Activated CD8-positive, alpha-beta memory T cell treated with anti-CD3 and anti-CD28 coated beads, Interleukin-2, amount 10 ng/mL, durations not matched to agents 7 days and 5 days (primary cell): ENCODE data around the gene OR10C1. TPM values are rescaled to one million over a fixed set of nuclear protein-coding genes. Genes with fewer than 3 reads are reported as not detected.
"Not testable (repeated sequence)": the region's sequence is repeated elsewhere in the genome, so short reads cannot be mapped to it uniquely, and the experiment has no call there.

Experiments used
- ATAC-seq: fragments of 150-1000 bp; cut with Tn5 transposase; one replicate; pipeline ENCODE4 v1.10.0; 2021; ENCODE audit warnings: moderate library complexity
- CTCF ChIA-PET: fragments of 350-600 bp; sonication (Branson Sonifier 250); formaldehyde crosslinking; loops from one replicate; lab custom pipeline; 2021; ENCODE audit warnings: antibody characterized with exemption; lab: Charles Lee
- DNase-seq: peaks from one replicate; pipeline ENCODE4 v3.0.0-alpha.2; 2020
- H3K27ac Mint-ChIP-seq: one replicate; pipeline ENCODE4 v1.8.0; 2021; ENCODE audit warnings: mild to moderate bottlenecking, mixed read lengths
- H3K27me3 Mint-ChIP-seq: one replicate; pipeline ENCODE4 v1.8.0; 2021; ENCODE audit warnings: mixed read lengths
- H3K36me3 Mint-ChIP-seq: one replicate; pipeline ENCODE4 v1.8.0; 2021; ENCODE audit warnings: mild to moderate bottlenecking, mixed read lengths
- H3K4me1 Mint-ChIP-seq: one replicate; pipeline ENCODE4 v1.8.0; 2021; ENCODE audit warnings: mixed read lengths
- H3K4me3 Mint-ChIP-seq: one replicate; pipeline ENCODE4 v1.8.0; 2021; ENCODE audit warnings: mild to moderate bottlenecking, moderate library complexity, mixed read lengths
- H3K9me3 Mint-ChIP-seq: one replicate; pipeline ENCODE4 v1.8.0; 2022; ENCODE audit warnings: low read depth, mixed read lengths
- total RNA-seq, 2 experiments: library from RNA; stranded (reverse); gene quantifications; one replicate each; pipeline ENCODE4 v1.2.3, GENCODE V29; 2021

The OR10C1 gene, protein sequence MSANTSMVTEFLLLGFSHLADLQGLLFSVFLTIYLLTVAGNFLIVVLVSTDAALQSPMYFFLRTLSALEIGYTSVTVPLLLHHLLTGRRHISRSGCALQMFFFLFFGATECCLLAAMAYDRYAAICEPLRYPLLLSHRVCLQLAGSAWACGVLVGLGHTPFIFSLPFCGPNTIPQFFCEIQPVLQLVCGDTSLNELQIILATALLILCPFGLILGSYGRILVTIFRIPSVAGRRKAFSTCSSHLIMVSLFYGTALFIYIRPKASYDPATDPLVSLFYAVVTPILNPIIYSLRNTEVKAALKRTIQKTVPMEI
- total RNA-seq = not detected

DNA sequence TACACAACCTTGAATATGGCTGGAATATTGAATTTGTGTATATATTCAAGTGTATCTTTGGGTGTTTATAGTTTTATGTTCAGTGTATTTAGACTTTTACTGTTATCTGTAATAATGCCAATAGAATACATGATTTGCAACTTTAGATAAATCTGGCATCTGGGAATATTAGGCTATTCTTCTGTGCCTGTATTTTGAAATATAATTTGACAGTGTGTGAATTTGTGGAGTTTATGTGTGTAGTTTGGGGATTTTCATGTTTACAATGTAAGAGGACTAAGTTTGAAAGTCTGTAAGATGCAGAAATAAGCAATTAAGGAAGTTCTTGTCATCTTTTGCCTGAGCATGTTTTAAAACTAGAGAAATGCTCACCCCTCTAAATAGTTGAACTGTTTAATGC is at the start of gene OR10C1:
Gene OR10C1, plus strand, starts transcription at position 301 of the 400 bp plus-strand sequence. CDS start 710 bp downstream, outside the sequence.
- peaks cover 35% of the 10 kb centered on the region for H3K27me3 Mint-ChIP-seq
- H3K9me3 Mint-ChIP-seq = no peaks in the 10 kb centered on the region
- no peak within 1 kb of the TSS for H3K27ac Mint-ChIP-seq
- DNase-seq = no peak
- ATAC-seq = no peak
- CTCF ChIA-PET = interaction anchor here (0.6 kb wide), 1 partner anchor 214 kb away, joined by 3 read pairs; no protein-coding TSS in a partner anchor
- H3K4me3 Mint-ChIP-seq = no peak within 1 kb of the TSS
- H3K36me3 Mint-ChIP-seq = no peaks in the 10 kb centered on the region
- no peaks in the 10 kb centered on the region for H3K4me1 Mint-ChIP-seq

DNA sequence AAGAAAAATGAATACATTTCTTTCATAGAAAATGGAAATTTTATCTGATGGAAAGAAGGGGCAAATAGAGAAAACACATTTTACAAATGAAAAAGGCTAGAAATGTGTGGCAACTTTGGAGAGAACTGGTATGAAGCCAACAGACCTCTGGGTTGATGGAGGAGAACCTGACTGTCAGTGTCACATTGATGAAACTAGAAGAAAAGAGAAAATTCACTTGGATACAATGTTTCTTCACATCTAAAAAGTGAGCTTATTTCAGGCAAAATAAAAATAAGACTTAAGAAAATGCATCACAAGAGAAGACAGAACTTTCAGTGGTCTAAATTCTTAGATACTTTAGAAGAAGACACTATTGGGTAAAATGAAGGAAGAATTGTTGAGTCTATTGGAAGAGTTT is 43.8 kb upstream of the OR10C1 start, which contains the start of gene OR12D2:
Gene OR12D2, plus strand, starts transcription at position 301 of the 400 bp plus-strand sequence. CDS start 1,069 bp downstream, outside the sequence.
- H3K4me3 Mint-ChIP-seq = no peak within 1 kb of the TSS
- ATAC-seq = no peak
- H3K27ac Mint-ChIP-seq = no peak within 1 kb of the TSS
- no peak for DNase-seq
- no peaks in the 10 kb centered on the region for H3K9me3 Mint-ChIP-seq
- CTCF ChIA-PET = no interaction called here
- H3K4me1 Mint-ChIP-seq = no peaks in the 10 kb centered on the region
- peaks cover 25% of the 10 kb centered on the region for H3K27me3 Mint-ChIP-seq
- no peaks in the 10 kb centered on the region for H3K36me3 Mint-ChIP-seq

DNA sequence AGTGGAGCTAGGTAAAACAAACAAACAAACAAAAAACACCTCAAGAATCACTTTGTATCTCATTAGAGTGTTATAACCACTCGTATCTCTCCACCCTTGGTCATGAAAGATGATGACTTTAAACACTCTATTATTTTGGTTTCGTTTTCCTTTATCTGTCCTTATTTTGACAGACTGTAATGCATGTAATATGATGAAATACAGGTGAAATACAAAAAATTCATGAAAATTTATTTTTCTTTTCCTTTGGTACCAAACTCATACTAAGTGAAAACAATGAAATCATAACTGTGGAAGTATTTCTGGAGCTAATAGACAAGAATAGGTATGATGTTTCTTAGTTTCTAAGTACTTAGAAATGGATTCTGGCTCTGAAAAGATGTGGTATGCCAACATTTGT is 39.6 kb upstream of the OR10C1 start:
- Mint-ChIP-seq H3K27ac (no peak overlapping the region), H3K36me3 (no peaks in the 10 kb centered on the region), H3K9me3 (no peaks in the 10 kb centered on the region), H3K4me1 (no peaks in the 10 kb centered on the region), H3K27me3 (peaks cover 28% of the 10 kb centered on the region), H3K4me3 (no peak overlapping the region)
- CTCF ChIA-PET = no interaction called here
- DNase-seq (no peak), ATAC-seq (no peak)

DNA sequence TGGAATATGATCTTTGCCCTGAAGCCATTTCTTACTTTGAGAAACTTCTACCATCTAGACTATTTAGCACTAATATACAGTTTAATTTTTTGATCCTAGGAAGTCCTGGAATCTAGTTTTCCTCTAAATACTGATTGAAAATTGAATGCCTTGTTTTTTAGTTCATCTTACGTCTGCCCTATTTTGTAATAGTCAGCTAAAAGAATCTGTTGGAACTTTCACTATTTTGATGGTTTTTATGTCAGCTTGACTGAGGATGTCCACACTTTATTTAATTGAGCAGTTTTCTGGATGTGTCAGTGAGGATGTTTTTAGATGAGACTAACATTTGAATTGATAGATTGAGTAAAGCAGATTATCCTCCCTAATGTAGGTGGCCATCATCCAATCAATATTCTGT is 35.3 kb upstream of the OR10C1 start:
- DNase-seq = no peak
- no peaks in the 10 kb centered on the region for H3K4me1 Mint-ChIP-seq
- no peak overlapping the region for H3K27ac Mint-ChIP-seq
- ATAC-seq = no peak
- H3K9me3 Mint-ChIP-seq = no peaks in the 10 kb centered on the region
- peaks cover 12% of the 10 kb centered on the region for H3K27me3 Mint-ChIP-seq
- H3K4me3 Mint-ChIP-seq = no peak overlapping the region
- CTCF ChIA-PET = no interaction called here
- H3K36me3 Mint-ChIP-seq = no peaks in the 10 kb centered on the region

DNA sequence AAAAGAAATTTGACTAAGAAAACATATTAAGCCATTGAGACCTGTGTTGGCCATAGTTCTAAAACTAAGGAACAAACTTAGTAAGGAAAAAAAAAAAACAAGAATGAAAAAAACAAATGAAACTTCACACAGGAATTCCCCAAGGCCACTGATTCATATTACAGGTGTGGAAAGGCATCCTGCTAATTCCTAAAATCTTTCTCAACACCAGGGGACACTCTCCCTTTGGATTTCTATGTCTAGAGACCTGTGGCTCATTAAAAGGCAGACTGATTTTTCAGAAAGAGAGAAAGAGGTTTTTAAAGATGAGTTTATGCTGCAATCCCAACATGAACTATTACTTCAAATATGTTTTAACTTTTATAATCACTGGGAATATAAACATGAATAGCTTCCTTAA is 24.5 kb upstream of the OR10C1 start, which contains the start of gene OR12D1:
Gene OR12D1, plus strand, starts transcription at position 341 of the 400 bp plus-strand sequence.
- DNase-seq (no peak), ATAC-seq (no peak)
- Mint-ChIP-seq H3K27ac (no peak within 1 kb of the TSS), H3K9me3 (peaks cover 2% of the 10 kb centered on the region), H3K4me1 (no peaks in the 10 kb centered on the region), H3K27me3 (peaks cover 47% of the 10 kb centered on the region), H3K4me3 (no peak within 1 kb of the TSS), H3K36me3 (no peaks in the 10 kb centered on the region)
- CTCF ChIA-PET = no interaction called here

DNA sequence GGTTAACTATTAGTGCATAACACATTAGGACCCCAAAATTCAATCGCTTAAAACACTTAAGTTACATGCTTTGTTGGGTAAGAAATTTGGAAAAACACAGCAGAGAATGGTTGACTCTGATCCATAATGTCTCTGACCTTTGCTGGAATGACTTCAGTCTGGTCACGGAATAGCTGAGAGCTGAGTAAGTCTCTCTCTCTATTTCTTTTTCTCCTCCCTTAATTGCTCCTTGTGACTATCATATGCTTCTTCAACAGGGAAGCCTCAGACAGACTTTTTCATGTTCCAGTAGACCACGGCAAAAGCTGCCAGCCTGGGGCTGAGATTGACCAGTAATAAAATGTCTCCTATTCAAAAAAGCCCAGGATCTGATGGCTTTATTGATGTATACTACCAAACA is 19.6 kb upstream of the OR10C1 start:
- no peak for DNase-seq
- peaks cover under 1% of the 10 kb centered on the region for H3K4me1 Mint-ChIP-seq
- CTCF ChIA-PET = no interaction called here
- H3K36me3 Mint-ChIP-seq = no peaks in the 10 kb centered on the region
- H3K27me3 Mint-ChIP-seq = peaks cover 47% of the 10 kb centered on the region
- no peak for ATAC-seq
- no peak overlapping the region for H3K4me3 Mint-ChIP-seq
- H3K27ac Mint-ChIP-seq = no peak overlapping the region
- no peaks in the 10 kb centered on the region for H3K9me3 Mint-ChIP-seq

DNA sequence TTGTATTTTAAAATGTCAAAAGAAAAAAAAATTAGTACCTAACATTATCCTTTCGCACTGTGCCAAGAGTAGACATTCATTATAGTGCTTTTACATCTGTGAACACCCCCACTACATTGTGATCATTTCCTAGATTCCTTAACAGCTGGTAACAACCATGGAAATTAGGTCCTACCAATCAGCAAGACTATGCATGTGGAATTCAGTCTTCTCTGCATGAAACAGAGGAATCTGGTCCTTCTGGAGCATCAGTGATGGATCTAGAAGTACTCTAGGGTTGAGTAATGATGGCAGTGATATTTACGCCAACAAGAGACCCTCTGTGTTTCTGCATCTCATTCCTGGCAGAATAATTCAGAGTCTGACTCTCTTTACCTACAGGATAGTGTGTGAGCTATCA is 14.9 kb upstream of the OR10C1 start:
- ATAC-seq (no peak), DNase-seq (no peak)
- CTCF ChIA-PET = no interaction called here
- Mint-ChIP-seq H3K27me3 (peaks cover 31% of the 10 kb centered on the region), H3K4me3 (no peak overlapping the region), H3K36me3 (no peaks in the 10 kb centered on the region), H3K4me1 (peaks cover 3% of the 10 kb centered on the region), H3K27ac (no peak overlapping the region), H3K9me3 (no peaks in the 10 kb centered on the region)

DNA sequence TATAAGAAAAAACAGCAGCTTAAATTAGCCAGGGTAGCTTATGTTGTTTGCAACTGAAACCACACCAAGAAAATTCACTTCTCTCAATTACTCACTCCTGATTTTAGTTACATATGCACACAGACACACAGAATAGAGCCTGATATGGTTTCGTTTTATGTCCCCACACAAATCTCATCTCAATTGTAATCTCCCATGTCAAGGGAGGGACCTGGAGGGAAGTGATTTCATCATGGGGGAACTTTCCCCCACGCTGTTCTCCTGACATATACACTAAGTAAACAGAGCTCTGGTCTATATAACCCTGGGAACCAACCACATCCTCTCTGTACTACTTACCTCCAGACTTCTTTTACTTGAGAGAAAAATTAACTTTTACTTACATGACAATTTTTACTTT is 14.5 kb upstream of the OR10C1 start:
- CTCF ChIA-PET = no interaction called here
- ATAC-seq (no peak), DNase-seq (no peak)
- Mint-ChIP-seq H3K4me3 (no peak overlapping the region), H3K36me3 (no peaks in the 10 kb centered on the region), H3K27ac (no peak overlapping the region), H3K4me1 (peaks cover 3% of the 10 kb centered on the region), H3K9me3 (no peaks in the 10 kb centered on the region), H3K27me3 (peaks cover 32% of the 10 kb centered on the region)

DNA sequence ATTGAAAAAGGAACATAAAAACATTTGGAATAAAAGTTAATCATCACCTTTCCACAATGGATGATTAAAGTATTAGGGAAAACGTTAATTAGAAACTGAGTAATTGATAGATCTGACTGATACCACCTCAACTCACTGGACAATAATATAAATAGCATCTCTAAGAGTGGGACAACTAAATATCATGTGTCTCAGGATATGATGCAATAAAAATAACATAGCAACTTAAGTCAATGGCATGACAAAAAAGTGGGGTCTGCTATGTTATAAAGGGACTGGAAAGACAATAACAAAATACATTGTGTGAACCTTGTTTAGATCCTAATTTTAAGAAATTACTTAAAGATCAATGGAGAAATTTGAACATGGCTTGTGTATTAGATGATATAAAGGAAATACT is 14.0 kb upstream of the OR10C1 start:
- no peak overlapping the region for H3K27ac Mint-ChIP-seq
- no peak for ATAC-seq
- H3K27me3 Mint-ChIP-seq = peaks cover 27% of the 10 kb centered on the region
- no peak for DNase-seq
- H3K4me1 Mint-ChIP-seq = peaks cover 3% of the 10 kb centered on the region
- H3K36me3 Mint-ChIP-seq = no peaks in the 10 kb centered on the region
- no peaks in the 10 kb centered on the region for H3K9me3 Mint-ChIP-seq
- H3K4me3 Mint-ChIP-seq = no peak overlapping the region
- CTCF ChIA-PET = no interaction called here

DNA sequence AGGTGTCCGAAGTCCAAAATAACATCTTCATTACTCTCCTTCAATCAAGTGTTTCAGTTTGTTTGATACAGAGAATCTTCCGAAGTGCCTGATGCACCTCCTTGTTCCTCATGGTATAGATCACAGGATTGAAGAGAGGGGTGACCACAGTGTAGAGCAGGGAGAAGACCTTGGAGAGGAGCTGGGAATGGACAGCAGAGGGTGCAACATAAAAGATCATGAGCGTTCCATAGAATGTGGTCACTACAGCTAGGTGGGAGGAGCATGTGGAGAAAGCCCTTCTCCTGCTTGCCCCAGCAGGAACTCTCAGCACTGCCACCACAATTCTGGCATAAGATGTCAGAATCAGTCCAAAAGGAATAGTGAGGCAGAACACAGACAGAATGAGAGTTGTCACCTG is 12.5 kb upstream of the OR10C1 start:
- DNase-seq = no peak
- H3K36me3 Mint-ChIP-seq = no peaks in the 10 kb centered on the region
- no peak overlapping the region for H3K27ac Mint-ChIP-seq
- ATAC-seq = no peak
- CTCF ChIA-PET = no interaction called here
- H3K4me1 Mint-ChIP-seq = peaks cover 3% of the 10 kb centered on the region
- no peak overlapping the region for H3K4me3 Mint-ChIP-seq
- H3K9me3 Mint-ChIP-seq = no peaks in the 10 kb centered on the region
- peaks cover 28% of the 10 kb centered on the region for H3K27me3 Mint-ChIP-seq

DNA sequence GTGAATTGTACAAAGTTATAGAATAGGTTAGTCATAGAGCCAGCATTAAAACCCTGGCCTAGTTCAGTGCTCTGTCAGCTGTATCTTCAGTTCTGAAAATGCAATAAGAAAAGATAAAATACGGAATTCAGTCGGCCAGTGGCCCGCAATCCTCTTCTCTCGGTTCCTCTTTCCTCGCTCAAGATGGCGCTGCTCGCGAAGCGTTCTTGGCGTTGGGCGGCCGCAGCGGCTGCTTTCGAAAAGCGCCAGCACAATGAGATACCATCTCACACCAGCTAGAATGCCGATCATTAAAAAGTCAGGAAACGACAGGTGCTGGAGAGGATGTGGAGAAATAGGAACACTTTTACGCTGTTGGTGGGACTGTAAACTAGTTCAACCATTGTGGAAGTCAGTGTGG is 2.4 kb upstream of the OR10C1 start:
- H3K4me1 Mint-ChIP-seq, DNase-seq, H3K36me3 Mint-ChIP-seq, CTCF ChIA-PET, H3K27ac Mint-ChIP-seq, H3K9me3 Mint-ChIP-seq, H3K4me3 Mint-ChIP-seq, ATAC-seq: not testable (repeated sequence)
- peaks cover 40% of the 10 kb centered on the region for H3K27me3 Mint-ChIP-seq

DNA sequence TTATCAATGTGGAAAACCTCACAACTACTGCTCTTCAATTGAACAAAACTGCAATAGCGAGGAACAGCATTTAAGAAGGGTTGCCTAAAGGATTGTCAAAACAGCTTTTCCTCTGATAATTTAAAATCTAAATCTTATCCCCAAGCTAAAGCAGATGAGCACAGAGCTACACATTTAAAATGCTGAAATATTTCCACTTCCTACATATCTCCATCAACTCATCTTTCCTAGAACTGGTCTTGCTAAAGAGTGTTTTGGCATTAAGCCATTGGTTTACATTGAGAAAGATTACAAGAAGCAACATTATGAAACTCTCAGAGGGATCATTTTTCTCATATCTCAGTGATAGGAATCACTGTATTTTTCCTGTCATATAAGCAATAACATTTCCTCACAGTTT is 3.6 kb downstream of the OR10C1 start:
- no peak overlapping the region for H3K4me3 Mint-ChIP-seq
- H3K27me3 Mint-ChIP-seq = peaks cover 39% of the 10 kb centered on the region
- no peak for ATAC-seq
- no peak overlapping the region for H3K27ac Mint-ChIP-seq
- no peaks in the 10 kb centered on the region for H3K36me3 Mint-ChIP-seq
- no peak for DNase-seq
- no peaks in the 10 kb centered on the region for H3K4me1 Mint-ChIP-seq
- no peaks in the 10 kb centered on the region for H3K9me3 Mint-ChIP-seq
- CTCF ChIA-PET = no interaction called here

DNA sequence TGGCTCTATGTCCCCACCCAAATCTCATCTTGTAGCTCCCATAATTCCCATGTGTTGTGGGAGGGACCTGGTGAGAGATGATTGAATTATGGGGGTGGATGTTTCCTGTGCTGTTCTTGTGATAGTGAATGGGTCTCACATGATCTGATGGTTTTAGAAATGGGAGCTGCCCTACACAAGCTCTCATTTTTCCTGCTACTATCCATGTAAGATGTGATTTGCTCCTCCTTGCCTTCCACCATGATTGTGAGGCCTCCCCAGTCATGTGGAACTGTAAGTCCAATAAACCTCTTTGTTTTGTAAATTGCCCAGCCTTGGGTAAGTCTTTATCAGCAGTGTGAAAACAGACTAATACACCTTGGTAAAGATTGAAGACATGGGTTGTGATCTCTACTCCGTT is 4.9 kb downstream of the OR10C1 start:
- H3K4me1 Mint-ChIP-seq, H3K36me3 Mint-ChIP-seq, ATAC-seq, H3K9me3 Mint-ChIP-seq, H3K27ac Mint-ChIP-seq, CTCF ChIA-PET, H3K4me3 Mint-ChIP-seq, DNase-seq: not testable (repeated sequence)
- peaks cover 34% of the 10 kb centered on the region for H3K27me3 Mint-ChIP-seq

DNA sequence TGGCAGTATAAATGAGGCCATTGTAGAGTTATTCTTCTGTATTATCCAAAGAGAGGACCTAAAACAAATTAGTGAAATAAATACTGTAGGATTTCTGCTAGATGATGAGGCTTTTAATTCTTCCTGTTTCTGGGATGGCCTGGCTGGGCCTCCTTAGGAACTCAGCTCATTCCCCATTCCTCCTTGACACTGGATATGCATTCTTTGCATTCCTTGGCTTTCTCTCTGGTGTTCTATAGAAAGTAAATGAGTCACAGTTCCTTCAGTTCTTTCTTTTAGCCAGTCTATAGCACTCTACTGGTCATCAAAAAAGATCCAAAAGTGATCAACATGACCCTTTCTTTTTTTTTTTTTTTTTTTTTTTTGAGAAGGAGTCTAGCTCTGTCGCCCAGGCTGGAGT is 8.6 kb downstream of the OR10C1 start:
- DNase-seq = no peak
- Mint-ChIP-seq H3K4me3 (no peak overlapping the region), H3K36me3 (no peaks in the 10 kb centered on the region), H3K9me3 (no peaks in the 10 kb centered on the region), H3K4me1 (no peaks in the 10 kb centered on the region), H3K27ac (no peak overlapping the region), H3K27me3 (peaks cover 25% of the 10 kb centered on the region)
- no peak for ATAC-seq
- CTCF ChIA-PET = no interaction called here
